Daoy (cell line): ENCODE measurements around the gene VPS39. TPM values are rescaled to one million over a fixed set of nuclear protein-coding genes. Genes with fewer than 3 reads are reported as not detected.

Experiments
- DNase-seq: peaks from one replicate; pipeline ENCODE4 v3.0.0-alpha.2; 2015; ENCODE audit warnings: low read depth
- total RNA-seq: library from RNA; depleted of rRNA; stranded (reverse); fragments of >200 nt; shearing (Covaris generic); gene quantifications from 2 replicates; pipeline ENCODE4 v1.2.3, GENCODE V29; 2014

VPS39 gene
- total RNA-seq, 1 experiment from 2014 or later: 13.1 TPM

GRCh38 chr15:42201801-42202200 is 6.3 kb downstream of the VPS39 start:
- DNase-seq: no peak

GRCh38 chr15:42199126-42199525 is 9.0 kb downstream of the VPS39 start:
- DNase-seq: no peak

- no peak for DNase-seq
These were observed 9.6 kb downstream of the VPS39 start for GRCh38 chr15:42198516-42198915.

- peak; percentile 14 for DNase-seq
These were observed 13.6 kb downstream of the VPS39 start for GRCh38 chr15:42194513-42194912.

- DNase-seq: no peak
These were observed 14.7 kb downstream of the VPS39 start for GRCh38 chr15:42193383-42193782.

GRCh38 chr15:42191610-42192346 is 16.3 kb downstream of the VPS39 start:
- DNase-seq: no peak

GRCh38 chr15:42190370-42190769 is 17.7 kb downstream of the VPS39 start:
- no peak for DNase-seq

- DNase-seq: no peak
These were observed 22.3 kb downstream of the VPS39 start for GRCh38 chr15:42185801-42186200.

- no peak for DNase-seq
These were observed 23.4 kb downstream of the VPS39 start for GRCh38 chr15:42184736-42185135.

GRCh38 chr15:42184296-42184695 is 23.8 kb downstream of the VPS39 start:
- no peak for DNase-seq

- DNase-seq: no peak
These were observed 25.1 kb downstream of the VPS39 start for GRCh38 chr15:42182961-42183360.

GRCh38 chr15:42182328-42182886 is 25.7 kb downstream of the VPS39 start:
- no peak for DNase-seq

- DNase-seq: no peak
These were observed 30.0 kb downstream of the VPS39 start for GRCh38 chr15:42178056-42178455.

- DNase-seq: no peak
These were observed 32.4 kb downstream of the VPS39 start for GRCh38 chr15:42175671-42176070.

- DNase-seq: no peak
These were observed 35.6 kb downstream of the VPS39 start for GRCh38 chr15:42172475-42172874.

- DNase-seq: no peak
These were observed 36.3 kb downstream of the VPS39 start for GRCh38 chr15:42171795-42172194.

- no peak for DNase-seq
These were observed 37.0 kb downstream of the VPS39 start for GRCh38 chr15:42171122-42171521.

GRCh38 chr15:42166225-42166940 is 41.7 kb downstream of the VPS39 start:
- no peak for DNase-seq

- DNase-seq: no peak
These were observed 43.0 kb downstream of the VPS39 start for GRCh38 chr15:42165106-42165505.

GRCh38 chr15:42163947-42164550 is 44.1 kb downstream of the VPS39 start:
- no peak for DNase-seq

GRCh38 chr15:42163291-42163690 is 44.8 kb downstream of the VPS39 start:
- DNase-seq: no peak

GRCh38 chr15:42160136-42160535 is 48.0 kb downstream of the VPS39 start:
- no peak for DNase-seq
